NCI-H524 (cell line): ENCODE results near the gene ANKS1A.

Experiments used
- DNase-seq, 2 experiments: peaks; one replicate each; lab custom pipeline; 2025; lab: John Stamatoyannopoulos, UW

The ANKS1A gene

DNA sequence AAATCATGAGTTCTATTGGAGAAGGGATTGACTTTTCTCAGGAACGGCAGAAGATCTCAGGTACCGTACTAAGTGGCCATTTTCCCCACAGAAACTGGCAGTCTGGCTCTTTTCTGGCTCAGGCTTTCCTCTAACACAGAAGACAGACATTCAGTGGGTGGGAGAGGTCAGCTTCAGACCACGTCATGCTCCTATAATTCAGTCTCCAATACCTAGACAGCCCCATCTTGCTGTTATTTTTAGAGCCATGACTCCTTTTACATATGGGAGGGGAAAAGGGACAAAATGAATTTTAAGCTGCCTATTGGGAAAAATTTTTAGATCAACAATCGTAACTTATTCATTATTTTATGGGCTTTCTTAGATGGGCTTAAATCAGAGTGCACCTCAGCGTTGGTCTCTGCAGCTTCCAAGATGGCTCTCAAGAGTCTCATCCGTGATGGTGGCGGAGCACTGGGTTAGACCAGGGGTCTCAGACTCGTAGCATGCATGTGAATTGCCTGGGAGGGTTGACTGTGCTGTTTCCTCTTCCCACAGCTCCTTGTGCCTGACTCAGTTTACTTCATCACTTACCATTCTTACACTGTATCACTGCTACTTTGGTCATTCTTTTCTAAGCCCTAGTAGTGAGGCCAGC is 165.2 kb downstream of the ANKS1A start:
- no peak for DNase-seq

GRCh38 chr6:35054743-35055130 is 165.7 kb downstream of the ANKS1A start:
- DNase-seq = no peak

DNA sequence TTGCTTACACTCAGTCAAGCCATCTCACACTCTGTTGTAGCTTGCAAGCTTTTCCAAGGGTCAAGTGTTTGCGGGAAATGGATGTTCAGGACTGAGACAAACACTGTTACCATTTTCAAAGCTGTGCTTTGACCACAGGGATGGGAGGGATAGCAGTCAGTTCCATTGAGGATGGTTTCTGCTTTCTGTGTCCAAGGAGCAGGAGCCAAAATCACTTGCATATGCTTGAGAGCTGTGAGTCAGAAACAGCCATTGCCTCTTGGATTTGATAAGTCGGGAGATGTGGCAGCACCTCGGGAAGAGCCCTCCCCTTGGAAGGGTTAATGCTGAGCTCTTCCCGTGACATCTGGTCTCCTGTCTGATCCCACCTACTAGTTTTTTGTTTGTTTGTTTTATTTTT is 166.8 kb downstream of the ANKS1A start:
- DNase-seq = no peak

DNA sequence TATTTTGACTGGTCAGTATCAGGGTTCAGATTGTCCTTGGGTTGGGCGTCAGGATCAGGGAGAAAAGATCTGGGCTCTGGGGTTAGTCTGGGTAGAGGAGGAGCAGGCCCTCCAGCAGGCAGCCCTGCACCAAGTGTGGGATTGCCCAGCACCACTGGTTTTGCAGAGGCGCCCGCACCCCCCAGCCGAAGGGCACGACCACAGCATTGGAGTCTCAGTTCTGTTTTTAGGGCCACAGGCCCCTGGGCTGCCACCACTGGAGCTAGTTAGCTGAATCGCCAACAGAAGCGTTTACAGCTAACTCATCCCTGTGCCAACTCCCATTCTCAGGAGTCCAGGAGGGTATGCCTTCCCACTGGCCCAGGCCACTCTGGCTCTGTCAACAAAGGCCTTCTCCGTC is 167.9 kb downstream of the ANKS1A start:
- no peak for DNase-seq

GRCh38 chr6:35057449-35058357 is 168.6 kb downstream of the ANKS1A start:
- DNase-seq = peak; percentile 57 to 88

- no peak for DNase-seq
Measured at GRCh38 chr6:35058358-35058675, 169.3 kb downstream of the ANKS1A start.

- no peak for DNase-seq
Measured at GRCh38 chr6:35058865-35059522, 169.9 kb downstream of the ANKS1A start.

GRCh38 chr6:35059596-35060345 is 170.7 kb downstream of the ANKS1A start:
- peak in 1 of 2 experiments; percentile 13 for DNase-seq

DNA sequence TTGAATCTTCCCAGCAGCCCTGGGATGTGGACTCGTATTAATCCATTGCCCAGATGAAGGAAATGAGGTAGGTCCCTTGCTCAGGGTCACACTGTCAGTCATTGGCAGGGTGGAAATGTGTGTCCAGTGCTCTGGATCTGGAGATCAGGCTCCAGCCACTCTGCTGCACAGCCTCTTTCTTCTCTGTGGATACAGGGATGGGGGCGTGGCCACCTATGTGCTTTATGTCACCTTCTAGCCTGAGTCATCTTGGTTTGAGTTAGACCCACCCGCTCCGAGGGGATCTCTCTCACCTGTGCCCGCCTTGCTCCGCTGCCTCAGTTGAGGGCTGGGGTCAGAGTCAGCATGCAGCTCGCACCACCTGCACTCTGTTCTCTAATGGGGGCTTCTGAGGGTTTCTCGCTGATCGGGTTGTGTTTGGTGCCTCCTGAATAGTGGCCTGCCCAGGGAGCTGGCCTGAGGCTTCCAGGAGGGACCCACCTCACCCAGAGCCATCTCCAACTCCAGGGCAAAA is 172.1 kb downstream of the ANKS1A start:
- no peak for DNase-seq

- DNase-seq = no peak
Measured at GRCh38 chr6:35061651-35062410, 172.8 kb downstream of the ANKS1A start.

DNA sequence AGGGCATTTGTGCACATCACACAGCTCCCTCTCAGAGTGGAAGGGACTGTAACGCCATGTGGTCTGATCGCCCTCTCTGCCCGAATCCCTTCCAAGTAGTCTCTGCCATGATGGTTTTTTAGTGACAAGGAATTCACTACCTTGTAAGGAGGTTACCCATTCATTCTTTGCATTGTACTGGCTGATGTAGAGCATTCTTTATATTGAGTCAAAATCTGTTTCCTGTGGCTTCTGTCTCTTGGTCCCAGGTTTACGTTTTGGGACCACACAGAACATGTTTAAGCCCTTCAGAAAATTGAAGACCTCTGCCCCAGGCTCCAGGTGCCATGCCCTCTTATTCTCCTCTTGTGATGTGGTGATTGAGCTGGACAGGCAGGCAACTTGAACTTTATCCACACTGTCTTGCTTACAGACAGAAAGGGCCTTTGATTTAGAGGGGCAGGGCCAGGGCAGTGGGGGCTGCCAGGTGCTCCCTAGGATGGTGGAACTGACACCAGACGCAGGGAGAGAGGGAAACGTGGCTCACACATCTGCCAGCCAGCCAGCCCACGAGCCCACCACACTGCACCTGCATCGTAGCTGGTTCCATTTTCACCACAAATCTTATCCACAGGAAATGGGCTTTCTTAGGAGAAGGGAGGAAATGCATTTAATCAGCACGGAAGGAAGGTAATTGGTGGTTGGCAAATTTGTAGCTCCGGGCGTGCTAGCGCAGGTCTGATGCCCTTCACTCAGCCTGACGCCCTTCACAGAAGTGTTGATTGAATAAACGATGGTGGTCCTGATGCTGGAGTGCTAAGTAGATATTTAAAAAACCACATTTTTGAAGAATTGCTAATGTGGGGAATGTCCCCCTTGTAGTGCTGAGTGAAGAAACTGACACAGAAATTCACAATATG is 173.9 kb downstream of the ANKS1A start:
- DNase-seq = no peak

DNA sequence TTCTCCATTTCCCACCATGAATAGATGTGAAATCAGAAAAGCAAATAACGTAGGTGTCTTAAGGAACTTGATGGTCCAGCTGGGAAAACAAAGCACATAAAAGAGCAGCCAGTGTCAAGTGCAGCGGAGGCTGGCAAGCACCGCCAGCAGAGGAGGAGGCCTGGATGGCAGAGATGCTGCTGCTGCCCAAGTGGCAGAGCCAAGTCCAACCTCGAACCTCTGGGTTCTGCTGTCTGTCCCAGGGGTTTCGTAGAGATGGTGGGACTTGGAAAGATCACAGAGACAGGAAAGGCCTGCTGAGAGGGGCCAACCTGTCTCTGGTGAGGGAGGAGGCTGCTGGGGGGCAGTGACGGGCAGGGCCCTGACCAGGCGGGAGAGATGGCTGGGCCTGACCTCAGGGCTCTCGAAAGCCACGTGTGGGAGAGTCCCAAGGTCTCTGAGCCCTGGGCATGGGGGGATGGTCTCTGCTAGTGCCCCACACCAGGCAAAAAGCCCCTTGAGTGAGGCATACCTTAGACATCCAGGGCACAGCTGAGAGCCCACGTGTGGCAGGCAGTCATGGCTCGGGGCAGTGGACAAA is 174.7 kb downstream of the ANKS1A start:
- no peak for DNase-seq

GRCh38 chr6:35064290-35064689 is 175.2 kb downstream of the ANKS1A start:
- DNase-seq = no peak

GRCh38 chr6:35064757-35065440 is 175.8 kb downstream of the ANKS1A start:
- DNase-seq = no peak

DNA sequence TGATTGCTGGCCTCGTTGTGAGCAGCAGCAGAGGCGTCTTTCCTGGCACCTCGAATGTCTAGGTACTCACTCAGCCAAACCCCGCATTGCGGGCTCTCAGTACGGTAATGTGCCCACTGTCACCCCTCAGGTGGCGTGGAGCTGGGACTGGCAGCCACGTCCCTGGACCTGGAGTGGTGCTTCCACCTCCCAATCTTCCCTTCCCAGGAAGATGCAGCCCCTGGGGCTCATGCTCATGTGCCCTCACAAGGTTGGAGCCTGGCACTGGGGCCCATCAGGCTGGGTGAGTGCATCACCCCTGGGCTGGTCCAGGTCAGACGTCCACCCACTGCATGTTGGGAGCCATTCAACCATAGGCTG is 176.4 kb downstream of the ANKS1A start:
- DNase-seq = no peak

DNA sequence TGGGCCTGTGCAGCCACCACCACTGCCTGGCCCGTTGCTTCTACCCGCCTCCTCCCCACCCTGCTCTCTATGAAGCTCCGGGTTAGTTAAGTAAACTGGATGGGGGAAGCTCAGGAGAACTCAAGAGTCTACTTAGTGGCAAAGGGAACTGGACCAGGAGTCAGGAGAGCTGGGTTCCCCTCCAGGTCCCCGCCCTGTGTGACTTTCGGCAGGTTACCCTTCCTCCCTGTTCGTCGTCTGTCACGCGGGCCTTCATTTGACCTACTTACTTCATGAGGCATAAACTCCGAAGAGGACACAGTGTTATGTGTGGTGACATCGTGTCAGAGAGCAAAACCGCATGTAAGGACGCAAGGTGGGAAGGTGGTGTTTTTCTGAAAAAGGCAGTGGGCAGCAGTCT is 176.8 kb downstream of the ANKS1A start:
- no peak for DNase-seq

DNA sequence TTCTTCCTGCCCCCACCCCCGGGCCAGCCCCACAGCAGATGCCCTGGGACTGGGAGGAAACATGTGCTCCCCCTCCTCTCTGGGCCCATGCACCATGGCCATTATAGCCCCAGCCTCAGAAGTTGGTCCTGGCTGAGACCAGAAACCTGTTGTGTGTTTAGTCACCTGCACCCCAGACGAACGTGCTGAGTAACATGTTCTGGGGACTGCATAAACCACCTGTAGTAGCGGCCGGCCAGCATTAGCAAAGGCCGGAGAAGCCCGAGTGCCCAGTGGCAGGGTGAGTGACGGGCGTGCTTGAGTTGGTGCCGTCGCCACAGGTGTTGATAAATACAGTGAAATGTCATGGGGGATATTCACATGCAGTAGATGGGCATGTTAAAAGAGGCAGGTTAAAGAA is 178.2 kb downstream of the ANKS1A start:
- no peak for DNase-seq

DNA sequence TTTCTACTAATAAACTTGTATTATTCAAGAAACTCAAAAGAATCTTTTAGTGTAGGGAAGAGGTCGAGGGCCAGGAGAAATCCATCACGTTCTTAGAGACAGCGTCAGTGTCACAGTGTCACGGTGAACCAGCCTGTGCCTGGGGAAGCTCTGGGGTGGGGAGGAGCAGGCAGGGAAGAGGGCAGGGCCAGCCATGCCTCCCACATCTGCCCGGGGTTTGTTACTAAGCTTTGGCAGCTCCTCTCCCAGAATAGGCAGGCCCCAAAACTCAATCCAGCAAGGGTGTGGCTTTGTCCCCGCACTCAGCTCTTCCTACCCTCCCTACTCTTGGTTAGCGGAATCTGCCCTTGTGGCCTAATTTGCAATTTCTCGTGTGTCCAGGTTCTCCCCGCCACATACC is 179.2 kb downstream of the ANKS1A start:
- no peak for DNase-seq

GRCh38 chr6:35068644-35069043 is 179.6 kb downstream of the ANKS1A start:
- no peak for DNase-seq
